Upper lobe of left lung (tissue), 4 donors: ENCODE results near the gene CAPS.
A peak's percentile ranks its signal among the peaks of the same experiment; 100 is the strongest.

ENCODE experiments used
- POLR2A ChIP-seq, 4 donors: fragments of 450-650 bp; IDR thresholded peaks; one replicate each; pipeline ENCODE4 v1.5.1; 2016 to 2017; ENCODE audit warnings: antibody characterized with exemption in 4 of 4, mild to moderate bottlenecking in 2 of 4
- TF ChIP-seq, protein P1 (sequence below), 6 experiments: fragments of 450-650 bp in 4 of 6; fragments of 200-600 bp in 2 of 6; sonication (generic) in 2 of 6; IDR thresholded peaks; one replicate each; pipeline ENCODE4 v1.5.1; 2016 to 2019; ENCODE audit warnings: antibody characterized with exemption in 6 of 6

DNA sequence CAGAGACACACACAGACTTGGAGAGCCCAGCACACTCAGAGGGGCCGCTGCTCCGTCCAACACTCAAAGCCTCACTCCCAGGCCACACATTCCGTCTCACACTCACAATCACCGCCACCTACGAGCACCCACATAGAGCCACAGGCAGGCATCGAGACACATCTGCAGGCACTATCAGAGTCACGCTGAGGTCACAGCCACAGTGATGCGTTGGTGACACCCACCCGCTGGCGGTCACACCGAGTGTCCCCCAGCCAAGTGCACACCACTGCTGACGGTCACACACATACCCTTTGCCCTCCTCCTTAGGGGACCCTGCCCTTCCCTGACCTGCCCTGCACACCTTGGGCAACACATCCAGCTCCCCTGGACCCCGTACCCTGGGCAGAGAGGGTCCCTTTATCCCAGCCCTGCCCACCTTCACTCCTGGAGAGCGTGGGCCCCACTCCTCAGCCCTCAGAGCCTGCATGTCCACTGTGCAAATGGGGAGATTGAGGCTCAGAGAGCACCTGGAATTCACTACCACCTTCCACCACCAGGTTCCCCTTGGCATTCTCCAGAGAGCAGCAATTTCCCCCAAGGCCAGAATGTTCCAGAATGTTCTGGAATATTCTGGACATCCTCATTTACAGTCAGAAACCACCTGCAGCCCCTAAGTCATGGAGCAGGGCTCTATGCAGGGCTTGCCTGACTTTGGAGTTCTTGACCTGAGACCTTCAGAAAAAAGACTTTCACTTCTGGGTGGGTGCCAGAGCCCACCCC is 49.1 kb upstream of the CAPS start:
- TF ChIP-seq, protein P1, sequence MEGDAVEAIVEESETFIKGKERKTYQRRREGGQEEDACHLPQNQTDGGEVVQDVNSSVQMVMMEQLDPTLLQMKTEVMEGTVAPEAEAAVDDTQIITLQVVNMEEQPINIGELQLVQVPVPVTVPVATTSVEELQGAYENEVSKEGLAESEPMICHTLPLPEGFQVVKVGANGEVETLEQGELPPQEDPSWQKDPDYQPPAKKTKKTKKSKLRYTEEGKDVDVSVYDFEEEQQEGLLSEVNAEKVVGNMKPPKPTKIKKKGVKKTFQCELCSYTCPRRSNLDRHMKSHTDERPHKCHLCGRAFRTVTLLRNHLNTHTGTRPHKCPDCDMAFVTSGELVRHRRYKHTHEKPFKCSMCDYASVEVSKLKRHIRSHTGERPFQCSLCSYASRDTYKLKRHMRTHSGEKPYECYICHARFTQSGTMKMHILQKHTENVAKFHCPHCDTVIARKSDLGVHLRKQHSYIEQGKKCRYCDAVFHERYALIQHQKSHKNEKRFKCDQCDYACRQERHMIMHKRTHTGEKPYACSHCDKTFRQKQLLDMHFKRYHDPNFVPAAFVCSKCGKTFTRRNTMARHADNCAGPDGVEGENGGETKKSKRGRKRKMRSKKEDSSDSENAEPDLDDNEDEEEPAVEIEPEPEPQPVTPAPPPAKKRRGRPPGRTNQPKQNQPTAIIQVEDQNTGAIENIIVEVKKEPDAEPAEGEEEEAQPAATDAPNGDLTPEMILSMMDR (IDR thresholded peaks at IDR 0.05) = peak in 1 of 6 experiments; percentile 21
- no peak for TF ChIP-seq POLR2A (IDR thresholded peaks at IDR 0.05)
